Measurements from ENCODE around the gene MAMLD1.

DNA sequence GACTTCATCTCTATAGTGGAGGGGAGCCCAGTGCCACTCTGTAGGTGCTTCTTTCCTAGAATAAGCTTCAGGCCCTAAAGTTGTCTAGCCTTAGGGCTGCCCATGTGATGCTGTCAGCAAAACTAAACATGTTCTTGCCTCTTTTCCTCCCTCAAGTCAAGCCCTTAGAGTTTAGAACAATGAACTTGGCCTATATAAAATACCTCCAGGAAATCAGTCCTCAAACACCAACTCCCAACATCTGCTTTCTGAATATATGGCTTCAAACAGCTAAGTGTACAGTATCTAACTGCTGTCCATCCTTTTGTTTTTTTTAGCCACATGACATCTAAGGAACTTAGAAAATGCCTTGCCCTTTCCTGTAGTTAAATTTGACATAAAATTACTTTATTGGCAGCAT is 91.0 kb downstream of the MAMLD1 start:
- TF ChIP-seq POLR2A (IDR thresholded peaks at IDR 0.05): no peak
- TF ChIP-seq, protein P1, sequence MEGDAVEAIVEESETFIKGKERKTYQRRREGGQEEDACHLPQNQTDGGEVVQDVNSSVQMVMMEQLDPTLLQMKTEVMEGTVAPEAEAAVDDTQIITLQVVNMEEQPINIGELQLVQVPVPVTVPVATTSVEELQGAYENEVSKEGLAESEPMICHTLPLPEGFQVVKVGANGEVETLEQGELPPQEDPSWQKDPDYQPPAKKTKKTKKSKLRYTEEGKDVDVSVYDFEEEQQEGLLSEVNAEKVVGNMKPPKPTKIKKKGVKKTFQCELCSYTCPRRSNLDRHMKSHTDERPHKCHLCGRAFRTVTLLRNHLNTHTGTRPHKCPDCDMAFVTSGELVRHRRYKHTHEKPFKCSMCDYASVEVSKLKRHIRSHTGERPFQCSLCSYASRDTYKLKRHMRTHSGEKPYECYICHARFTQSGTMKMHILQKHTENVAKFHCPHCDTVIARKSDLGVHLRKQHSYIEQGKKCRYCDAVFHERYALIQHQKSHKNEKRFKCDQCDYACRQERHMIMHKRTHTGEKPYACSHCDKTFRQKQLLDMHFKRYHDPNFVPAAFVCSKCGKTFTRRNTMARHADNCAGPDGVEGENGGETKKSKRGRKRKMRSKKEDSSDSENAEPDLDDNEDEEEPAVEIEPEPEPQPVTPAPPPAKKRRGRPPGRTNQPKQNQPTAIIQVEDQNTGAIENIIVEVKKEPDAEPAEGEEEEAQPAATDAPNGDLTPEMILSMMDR (IDR thresholded peaks at IDR 0.05): no peak
